Stimulated activated CD8-positive, alpha-beta memory T cell treated with anti-CD3 and anti-CD28 coated beads, Interleukin-2, amount 100 ng/mL, for 48 hours (primary cell): Measurements from ENCODE around the gene PPP1CC.
A peak's percentile ranks its signal among the peaks of the same experiment; 100 is the strongest.
"Not testable (repeated sequence)": the region's sequence is repeated elsewhere in the genome, so short reads cannot be mapped to it uniquely, and the experiment has no call there.

Source experiments
- DNase-seq, 2 donors: peaks; one replicate each; pipeline ENCODE4 v3.0.0-alpha.2; 2020; ENCODE audit warnings: low read depth in 2 of 2

The PPP1CC gene

DNA sequence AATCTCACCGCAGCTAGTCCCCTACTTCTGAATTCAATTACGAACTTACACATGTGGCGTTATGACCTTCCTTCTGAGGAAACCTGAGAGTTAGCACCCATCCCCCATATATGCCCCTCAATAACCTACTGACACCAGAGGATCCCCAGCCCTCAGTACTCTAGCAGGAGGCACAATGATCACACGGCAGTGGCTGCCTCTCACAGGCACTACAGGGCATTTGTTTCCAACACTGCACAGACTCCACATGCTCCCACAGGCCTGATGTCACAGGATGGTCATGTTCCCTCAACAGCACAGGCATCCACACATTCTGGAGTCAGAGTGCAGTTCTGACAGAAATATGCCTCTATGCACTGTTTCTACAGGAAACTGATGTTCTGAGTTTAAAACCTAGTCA is 17.4 kb downstream of the PPP1CC start:
- DNase-seq, result no peak

DNA sequence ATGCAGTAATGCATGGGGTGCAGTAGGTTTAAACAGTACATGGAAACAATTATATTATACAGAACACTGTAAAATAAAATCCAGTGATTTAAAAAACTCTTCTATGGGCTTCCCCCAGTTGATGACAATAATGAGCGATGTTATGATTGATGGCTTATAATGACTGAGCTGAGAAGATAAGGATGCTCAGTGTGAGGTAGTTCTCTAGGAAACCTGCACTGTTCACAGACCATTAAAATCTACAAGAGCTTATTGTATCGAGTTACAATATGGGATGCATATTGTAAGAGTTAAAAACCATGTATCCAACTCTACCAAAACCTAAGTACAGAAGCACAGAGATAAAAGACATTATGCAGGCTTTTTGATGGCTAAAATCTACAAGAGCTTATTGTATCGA is 19.8 kb downstream of the PPP1CC start:
- not testable (repeated sequence) for DNase-seq

DNA sequence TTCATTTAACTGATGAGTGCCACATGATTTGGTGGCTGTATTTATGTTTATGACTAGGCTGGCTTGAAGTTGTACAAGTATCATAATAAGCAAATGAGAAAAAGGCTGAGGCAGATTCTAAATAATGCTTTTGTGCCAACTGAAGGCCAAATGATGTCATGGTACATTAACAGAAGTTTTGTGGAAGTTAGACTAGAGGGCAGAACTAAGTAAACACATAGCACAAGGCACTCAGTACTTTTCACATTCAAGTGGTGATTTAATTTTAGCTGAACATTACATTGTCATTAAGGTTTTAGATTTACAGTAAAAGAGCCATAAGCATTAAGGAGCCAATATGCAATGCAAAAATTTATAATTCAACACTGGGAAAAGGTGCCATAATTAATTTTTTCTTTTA is 21.1 kb downstream of the PPP1CC start:
- no peak for DNase-seq

DNA sequence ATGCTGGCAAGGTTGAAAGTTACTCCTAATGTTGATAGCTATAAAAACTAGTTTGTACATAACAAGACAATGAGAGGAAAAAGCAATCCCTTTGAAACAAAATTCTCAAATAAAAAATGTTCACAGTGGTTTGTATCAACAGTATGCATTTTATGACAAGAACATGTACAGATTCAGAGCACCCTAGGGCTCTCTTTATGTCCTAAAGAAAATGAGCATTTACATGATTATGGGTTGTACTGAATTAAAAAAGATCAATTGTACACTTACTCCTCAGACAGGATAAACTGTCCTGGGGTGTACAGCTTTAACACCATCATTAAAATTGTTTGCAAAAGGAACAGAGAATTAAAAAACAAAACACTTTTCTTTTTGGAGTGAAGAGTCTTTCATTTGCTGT is 22.2 kb downstream of the PPP1CC start:
- no peak for DNase-seq

DNA sequence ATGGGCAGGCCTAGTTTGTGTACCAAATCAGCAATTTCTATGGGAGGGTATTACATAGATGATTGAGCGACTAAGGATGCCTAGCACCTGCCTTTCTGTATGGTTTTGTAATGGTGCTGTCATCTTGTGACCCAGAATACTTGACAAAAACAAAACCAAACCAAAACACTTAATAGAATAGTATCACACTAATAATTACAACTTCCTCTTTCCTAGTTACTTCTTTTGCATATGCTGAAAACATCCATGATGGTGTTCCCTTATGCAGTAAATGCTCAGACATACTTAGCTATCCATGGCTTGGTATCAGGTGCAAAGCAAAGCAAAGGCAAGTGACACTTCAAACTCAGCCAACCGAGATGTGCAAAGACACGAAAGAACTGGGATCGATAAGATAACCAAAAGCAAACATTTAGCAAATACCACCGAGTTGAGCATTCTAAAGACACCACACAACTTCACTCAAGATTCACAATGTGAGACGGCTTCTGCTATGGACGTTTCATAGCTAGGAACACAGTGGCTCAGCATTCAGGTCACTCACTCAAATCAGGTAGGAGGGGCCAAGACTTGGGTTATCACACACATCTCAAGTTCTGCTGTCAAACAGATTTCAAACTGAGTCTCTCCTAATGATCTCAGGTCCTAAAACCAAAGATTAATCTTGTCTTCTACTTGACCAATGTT is 24.3 kb downstream of the PPP1CC start:
- DNase-seq, result no peak

DNA sequence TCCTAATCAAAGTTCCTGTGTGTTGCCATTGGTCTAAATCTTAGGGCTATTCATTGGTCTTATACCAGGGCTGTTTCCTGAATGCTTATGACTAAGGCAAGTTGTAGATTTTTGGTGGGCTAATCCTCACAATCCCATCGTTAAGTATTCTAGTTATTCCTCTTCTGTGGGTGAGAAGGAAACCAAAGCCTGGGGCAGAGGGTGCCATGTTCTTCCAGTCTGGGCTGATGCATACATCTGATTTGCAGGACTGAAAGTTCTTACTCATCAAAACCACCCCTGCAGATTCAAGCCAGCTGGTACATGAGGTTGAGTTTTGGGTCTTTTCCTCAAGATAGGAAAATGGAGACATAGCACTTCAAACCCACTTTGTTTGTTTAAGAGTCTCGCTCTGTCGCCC is 25.7 kb downstream of the PPP1CC start:
- peak in 1 of 2 donors; percentile 15 for DNase-seq

DNA sequence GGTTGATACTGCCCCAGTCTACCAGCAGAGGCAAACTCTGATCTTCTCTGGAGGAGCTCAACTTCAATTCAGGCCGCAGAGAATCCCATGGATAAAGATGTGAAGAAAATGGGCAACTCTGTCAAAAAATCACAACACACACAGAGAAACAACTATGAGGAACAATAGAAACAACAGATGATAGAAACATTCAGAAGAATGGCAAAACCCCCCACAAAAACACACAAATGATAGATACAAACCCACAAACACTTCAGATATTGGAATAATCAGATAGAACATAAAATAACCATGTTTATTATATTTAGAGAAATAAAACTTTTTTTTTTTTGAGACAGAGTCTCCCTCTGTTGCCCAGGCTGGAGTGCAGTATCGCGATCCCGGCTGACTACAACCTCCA is 33.8 kb downstream of the PPP1CC start:
- DNase-seq, result no peak

DNA sequence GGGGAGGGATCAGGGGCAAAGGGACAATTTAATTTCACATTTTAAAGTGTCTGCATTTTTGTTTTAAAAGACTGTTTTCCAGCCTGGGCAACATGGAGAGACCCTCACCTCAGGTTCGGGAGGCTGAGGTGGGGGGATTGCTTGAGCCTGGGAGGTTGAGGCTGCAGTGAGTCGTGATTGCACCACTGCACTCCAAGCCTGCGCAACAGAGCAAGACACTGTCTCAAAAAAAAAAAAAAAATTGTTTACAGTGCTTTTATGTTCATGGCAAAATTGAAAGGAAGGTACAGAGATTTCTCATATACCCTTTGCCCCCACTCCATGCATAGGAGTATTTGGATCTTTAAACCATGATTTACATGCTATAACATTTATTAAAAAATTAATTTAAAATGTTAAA is 37.4 kb downstream of the PPP1CC start:
- no peak for DNase-seq

DNA sequence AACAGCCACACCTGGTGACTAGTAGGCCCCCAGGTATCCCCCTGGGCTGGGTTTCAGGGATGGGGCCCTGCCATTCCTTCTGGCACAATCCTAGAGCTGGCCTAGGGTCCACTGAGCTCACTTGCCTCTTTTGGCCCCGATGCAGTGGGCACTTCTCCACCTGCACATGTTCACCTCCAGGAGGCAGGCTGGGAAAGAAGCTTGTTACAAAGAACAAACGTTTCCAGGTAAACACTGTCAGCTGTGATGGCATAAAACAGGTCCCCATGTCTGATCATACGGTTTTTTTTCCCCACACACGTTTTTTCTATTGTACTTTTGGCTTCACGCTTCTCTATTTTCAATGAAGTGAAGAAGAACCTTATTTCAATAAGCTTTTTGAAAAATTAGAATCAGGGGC is 37.9 kb downstream of the PPP1CC start:
- no peak for DNase-seq

DNA sequence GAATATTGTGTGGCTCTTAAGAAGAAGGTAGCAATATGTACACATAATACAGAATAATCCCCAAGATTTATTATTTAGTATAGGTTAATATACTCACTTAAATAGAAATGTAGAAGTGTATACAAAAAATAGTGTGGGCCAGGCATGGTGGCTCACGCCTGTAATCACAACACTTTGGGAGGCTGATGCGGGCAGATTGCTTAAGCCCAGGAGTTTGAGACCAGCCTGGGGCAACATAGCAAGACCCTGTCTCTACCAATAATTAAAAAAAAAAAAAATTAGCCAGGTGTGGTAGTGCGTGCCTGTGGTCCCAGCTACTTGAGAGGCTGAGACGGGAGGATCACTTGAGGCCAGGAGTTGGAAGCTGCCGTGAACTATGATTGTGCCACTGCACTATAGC is 38.5 kb downstream of the PPP1CC start:
- DNase-seq, result no peak

DNA sequence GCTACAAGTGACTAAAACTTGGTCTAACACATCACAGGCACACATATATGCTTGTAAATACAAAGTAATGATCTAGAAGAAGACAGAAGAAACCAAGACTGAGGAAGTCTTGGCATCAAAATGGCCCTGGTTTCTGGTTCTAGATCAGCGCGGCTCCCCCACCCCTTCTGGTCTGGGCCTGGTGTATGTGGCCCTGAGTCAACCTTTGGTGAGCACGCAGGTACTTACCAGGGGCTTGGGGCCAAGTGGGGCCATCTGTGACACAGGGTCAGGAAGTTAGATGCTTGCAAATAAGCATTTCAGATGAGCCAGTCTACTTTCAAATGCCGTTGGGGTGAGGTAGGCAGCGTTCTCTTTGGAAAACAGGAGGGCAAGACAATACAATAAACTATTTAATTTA is 40.6 kb downstream of the PPP1CC start:
- DNase-seq, result no peak

DNA sequence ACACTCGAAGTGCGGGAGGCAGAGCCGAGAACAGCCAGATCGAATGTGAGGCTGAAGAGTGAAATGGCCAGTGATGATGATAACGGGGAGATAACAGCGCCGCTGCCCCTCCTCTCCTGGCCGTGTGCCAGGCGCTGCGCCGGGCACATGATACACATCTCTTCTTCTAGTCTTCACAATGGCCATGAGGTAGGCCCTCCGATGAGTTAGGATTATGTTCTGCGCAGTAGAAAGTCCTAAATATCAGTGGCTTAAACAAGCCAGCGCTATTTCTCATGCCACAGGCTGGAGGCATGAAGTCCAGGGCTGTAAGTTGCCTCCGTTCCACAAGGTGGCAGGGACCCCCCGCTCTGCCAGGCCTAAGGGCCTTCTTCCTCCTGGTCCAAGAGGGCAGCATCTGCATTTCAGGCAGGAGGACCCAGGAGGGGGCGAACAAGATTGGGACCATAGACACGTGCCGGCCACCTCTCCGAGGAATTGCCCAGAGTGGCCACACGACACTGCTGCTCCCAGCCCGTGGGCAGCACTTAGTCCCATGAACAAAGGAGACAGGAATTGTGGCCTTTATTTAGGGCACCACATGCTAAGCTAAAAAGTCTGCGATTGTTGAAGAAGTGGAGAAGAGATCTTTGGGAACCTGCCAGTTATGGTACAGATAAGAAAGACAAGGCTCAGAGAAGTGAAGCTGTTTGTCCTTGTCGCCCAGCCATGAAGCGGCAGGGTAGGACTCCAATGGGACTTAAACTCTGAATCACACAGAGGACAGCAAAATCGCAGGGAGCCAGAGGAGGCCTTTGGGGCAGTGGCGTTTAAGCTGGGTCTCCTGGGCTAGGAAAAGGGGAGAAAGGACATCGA is 42.9 kb downstream of the PPP1CC start:
- no peak for DNase-seq

DNA sequence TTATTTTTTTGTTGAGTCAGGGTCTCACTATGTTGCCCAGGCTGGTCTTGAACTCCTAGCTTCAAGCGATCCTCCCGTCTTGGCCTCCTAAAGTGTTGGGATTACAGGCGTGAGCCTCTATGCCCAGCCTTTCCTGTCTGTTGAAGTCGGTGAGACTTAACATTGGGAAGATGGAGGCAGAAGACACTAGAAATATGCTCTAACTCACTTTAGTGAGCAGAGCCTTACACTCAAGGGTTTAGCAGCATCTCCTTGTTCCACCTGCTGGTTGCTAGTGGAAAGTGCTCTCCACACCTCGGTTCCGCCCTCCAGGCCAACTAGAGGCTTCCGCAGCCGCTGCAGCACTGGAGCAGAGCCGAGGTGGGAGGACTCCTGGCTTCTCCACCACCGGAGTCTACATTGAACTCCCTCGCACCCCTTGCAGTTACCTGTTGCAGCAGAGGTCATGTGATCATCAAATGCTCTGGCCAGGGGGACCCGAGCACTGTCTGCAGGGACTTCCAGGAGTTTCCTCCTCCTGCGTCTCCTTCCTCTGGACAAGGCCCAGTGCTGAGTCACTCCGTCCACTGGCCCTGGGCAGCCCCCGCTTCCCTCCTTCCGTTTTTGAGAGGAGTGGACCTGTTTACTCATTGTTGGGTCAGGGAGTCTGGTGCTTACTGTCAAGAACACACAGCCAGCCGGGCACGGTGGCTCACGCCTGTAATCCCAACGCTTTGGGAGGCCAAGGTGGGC is 44.4 kb downstream of the PPP1CC start:
- peak; percentile 60 to 67 for DNase-seq

DNA sequence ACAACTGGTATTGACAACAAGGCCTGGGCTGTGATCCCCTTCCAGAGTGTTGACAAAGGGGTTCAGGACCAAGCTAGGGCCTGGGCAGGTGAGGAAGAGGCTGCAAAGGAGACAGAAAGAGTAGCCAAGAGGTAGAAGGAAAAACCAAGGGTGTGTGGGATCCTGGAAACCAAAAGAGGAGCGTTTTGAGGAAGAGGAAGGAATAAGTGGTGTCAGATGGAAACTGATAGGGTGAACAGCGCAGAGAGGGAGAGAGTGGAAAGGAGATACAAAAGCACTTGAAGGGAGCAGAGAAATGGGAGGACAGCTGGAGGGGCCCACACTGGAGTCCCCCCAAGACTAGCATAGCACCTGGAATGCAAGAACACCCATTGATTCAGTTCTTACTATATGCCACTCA is 45.5 kb downstream of the PPP1CC start:
- DNase-seq, result no peak

DNA sequence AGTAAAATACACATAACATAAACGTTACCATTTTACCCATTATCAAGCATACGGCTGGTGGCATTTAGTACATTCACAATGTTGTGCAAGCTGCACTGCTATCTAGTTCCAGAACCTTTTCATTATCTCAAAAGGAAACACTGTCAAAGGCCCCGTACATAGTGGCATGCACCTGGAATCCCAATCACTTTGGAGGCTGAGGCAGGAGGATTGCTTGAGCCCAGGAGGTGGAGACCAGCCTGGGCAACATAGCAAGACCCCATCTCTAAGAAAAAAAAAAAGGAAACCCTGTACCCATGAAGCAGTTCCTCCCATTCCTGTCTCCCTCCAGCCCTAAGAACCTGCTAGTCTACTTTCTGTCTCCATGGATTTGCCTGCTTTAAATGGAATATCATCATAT is 46.4 kb downstream of the PPP1CC start:
- DNase-seq, result no peak

DNA sequence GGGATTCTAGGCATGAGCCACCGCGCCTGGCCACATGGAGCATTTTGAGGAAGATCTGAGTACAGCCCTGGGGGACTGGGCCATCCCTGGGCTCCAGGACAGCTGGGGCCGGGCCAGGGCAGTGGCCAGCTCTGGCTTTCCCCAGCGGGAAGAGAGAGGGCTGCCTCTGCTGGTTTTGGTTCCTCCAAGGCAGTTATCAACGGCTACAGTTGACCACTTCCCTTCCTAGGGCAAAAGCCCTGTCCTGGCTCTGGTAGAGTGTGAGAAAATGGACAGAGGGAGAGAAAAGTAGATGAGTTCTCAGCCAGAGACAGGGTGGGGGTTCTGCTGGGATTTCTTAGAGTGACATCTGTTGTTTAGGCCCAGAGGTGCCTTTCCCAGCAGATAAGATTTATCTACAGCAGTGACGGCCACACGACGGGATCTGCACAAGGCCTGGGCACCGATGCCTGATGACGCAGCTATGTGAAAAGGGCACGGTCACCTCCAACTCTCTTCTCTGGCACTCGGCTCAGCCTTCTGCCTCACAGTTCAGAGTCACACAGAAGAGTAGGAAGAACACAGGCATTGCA is 48.3 kb downstream of the PPP1CC start:
- DNase-seq, result no peak

DNA sequence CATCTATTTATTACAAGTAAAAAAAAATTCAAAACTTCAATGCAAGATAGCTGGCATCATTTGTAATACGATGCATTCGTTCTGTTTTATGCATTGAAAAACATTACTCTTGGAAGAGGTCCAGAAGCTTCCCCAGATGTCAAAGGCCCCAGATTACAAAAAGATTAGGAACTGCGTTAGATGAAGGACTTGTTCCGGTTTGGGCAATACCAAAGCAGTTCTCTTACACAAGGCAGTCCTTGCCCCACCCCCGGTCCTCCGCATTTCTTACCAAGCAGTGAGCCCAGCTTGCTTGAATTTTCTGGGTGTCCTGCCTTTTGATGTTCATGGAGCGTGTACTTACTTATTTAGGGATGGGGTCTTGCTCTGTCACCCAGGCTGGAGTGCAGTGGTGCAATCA is 49.0 kb downstream of the PPP1CC start:
- DNase-seq, result no peak

DNA sequence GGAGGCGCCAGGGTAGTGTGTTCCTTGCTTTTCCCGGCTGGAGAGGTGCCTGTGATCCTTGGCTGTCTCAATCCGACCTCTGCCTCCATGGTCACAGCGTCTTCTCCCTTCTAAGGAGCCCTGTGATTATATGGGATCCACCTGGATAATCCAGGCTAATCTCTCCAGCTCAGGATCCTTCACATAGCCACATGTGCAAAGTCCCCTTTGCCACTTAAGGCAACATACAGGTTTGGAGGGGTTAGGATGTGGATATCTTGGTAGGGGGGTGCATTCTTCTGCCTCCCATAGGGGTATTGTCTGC is 52.6 kb downstream of the PPP1CC start:
- no peak for DNase-seq

DNA sequence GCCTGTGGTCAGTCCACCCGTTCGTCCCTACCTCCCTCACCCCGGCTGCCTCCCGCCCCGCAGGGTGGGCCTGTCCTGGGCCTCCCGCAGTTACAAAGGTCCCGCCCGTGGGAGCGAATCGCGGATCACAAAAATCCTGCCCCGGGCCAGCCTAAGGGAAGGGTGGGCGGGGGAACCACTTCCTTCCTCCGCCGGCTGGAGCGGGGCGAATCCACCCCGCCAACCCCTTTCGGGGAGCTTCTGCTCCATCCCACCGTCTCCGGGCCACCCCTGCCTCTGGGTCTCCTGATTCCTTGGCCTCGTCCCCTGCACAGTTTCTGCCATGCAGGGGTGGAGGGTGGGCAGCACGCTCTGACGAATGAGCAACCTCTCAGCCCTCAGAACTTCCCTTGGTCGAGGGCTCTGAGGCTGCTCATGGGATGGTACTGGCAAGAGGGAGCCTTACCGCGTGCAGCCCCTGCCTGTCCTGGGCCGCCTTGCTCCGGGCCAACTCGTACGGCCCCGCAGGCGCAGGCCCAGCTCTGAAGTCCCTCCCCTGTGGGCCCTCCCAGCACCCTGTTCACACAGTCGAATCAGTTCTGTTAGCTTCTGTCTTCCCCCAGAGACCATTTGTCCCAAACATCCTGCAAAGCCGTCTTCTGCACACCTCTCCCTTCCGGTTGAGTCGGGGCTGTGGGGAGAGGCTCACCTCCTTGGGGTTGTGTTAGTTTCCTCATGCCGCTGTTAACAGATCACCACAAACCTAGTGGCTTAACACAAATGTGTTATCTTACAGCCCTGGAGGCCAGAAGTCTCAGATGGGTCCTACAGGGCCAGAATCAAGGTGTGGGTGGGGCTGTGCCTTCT is 53.2 kb downstream of the PPP1CC start:
- DNase-seq, result peak; percentile 32 to 45

DNA sequence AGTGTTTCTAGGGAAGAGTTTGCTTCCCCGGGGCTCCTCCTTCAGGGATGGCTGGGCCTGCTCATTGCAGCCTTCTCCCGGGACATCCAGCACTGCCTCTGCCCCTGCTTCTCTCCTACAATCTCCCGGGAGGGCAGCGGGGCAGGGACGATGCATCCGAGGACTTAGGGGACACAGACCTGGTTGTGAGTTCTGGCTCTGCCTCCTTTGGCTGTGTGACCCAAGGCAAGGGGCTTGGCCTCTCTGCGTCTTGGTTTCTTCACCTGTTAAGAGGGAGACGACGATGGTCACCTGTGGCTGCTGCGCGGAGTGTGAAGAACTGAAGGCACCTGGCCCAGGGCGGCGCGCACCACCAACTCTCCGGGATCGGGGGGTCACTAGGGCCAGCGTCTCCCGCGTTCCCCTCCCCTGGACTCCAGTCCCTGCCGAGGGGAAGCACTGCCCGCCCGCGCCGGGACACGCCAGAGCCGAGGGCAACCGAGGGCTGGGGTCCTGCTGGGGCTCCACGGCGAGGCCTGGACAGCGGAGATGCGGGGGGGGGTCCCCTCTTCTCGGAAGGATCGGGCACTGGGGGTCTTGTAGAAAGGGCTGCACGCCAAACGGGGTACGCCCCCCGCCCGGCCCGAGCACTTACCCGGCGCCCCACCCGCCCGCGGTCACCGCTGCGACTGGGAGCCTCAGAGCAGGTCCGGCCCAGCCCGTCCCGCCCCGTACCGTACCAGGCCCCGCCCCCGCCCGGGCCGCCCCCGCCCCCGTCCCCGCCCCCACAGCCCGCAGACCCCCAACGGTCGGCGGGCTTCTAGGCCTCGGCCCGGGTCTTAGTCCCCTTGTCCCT is 54.0 kb downstream of the PPP1CC start, which contains the start of gene HVCN1:
Gene HVCN1, minus strand, starts transcription at position 670 of the 835 bp plus-strand sequence. CDS start 5,870 bp downstream, outside the sequence.
- DNase-seq, result peak in 1 of 2 donors; percentile 30
